Activated CD4-positive, alpha-beta T cell treated with anti-CD3 and anti-CD28 coated beads for 48 hours (primary cell): Measurements from ENCODE around the gene PDCD6IP.
"Not testable (repeated sequence)": the region's sequence is repeated elsewhere in the genome, so short reads cannot be mapped to it uniquely, and the experiment has no call there.

Source experiments
- DNase-seq: peaks from one replicate; pipeline ENCODE4 v3.0.0-alpha.2; 2020

PDCD6IP gene

GRCh38 chr3:33798418-33799201, at the start of gene PDCD6IP:
Gene PDCD6IP (plus strand): TSS chr3:33798630. CDS start chr3:33798729, 99 bp downstream.
- DNase-seq: peak; percentile 93

- no peak for DNase-seq
These were observed 48.8 kb upstream of the PDCD6IP start for GRCh38 chr3:33749546-33750210.

GRCh38 chr3:33750211-33750548, 48.2 kb upstream of the PDCD6IP start:
- DNase-seq: no peak

- no peak for DNase-seq
These were observed 47.1 kb upstream of the PDCD6IP start for GRCh38 chr3:33751336-33751735.

- not testable (repeated sequence) for DNase-seq
These were observed 44.0 kb upstream of the PDCD6IP start for GRCh38 chr3:33754391-33754790.

- DNase-seq: no peak
These were observed 40.1 kb upstream of the PDCD6IP start for GRCh38 chr3:33758281-33758680.

GRCh38 chr3:33758864-33759263, 39.6 kb upstream of the PDCD6IP start:
- DNase-seq: no peak

- DNase-seq: no peak
These were observed 29.7 kb upstream of the PDCD6IP start for GRCh38 chr3:33768578-33769330.

- no peak for DNase-seq
These were observed 24.8 kb upstream of the PDCD6IP start for GRCh38 chr3:33773637-33774036.

GRCh38 chr3:33775363-33775762, 23.1 kb upstream of the PDCD6IP start:
- DNase-seq: no peak

- DNase-seq: no peak
These were observed 20.4 kb upstream of the PDCD6IP start for GRCh38 chr3:33777996-33778395.

GRCh38 chr3:33779751-33780150, 18.7 kb upstream of the PDCD6IP start:
- DNase-seq: no peak

- DNase-seq: not testable (repeated sequence)
These were observed 17.0 kb upstream of the PDCD6IP start for GRCh38 chr3:33781413-33781812.

GRCh38 chr3:33786565-33787327, 11.7 kb upstream of the PDCD6IP start:
- no peak for DNase-seq

GRCh38 chr3:33787328-33788009, 11.0 kb upstream of the PDCD6IP start:
- DNase-seq: peak; percentile 63

- no peak for DNase-seq
These were observed 9.1 kb upstream of the PDCD6IP start for GRCh38 chr3:33789183-33789954.

- DNase-seq: no peak
These were observed 8.3 kb upstream of the PDCD6IP start for GRCh38 chr3:33790091-33790490.

- DNase-seq: peak; percentile 38
These were observed 6.8 kb upstream of the PDCD6IP start for GRCh38 chr3:33791477-33792166.

GRCh38 chr3:33792167-33792892, 6.1 kb upstream of the PDCD6IP start:
- DNase-seq: no peak

- no peak for DNase-seq
These were observed 3.3 kb upstream of the PDCD6IP start for GRCh38 chr3:33795131-33795530.
